HG03378 (cell line): ENCODE data around the gene FHAD1.

Experiments used
- ATAC-seq: cut with Tn5 transposase; IDR thresholded peaks from one replicate; pipeline ENCODE4 v1.9.1; 2021; ENCODE audit warnings: mild to moderate bottlenecking, moderate library complexity; ENCODE audit not compliant: unreplicated experiment

The FHAD1 gene

DNA sequence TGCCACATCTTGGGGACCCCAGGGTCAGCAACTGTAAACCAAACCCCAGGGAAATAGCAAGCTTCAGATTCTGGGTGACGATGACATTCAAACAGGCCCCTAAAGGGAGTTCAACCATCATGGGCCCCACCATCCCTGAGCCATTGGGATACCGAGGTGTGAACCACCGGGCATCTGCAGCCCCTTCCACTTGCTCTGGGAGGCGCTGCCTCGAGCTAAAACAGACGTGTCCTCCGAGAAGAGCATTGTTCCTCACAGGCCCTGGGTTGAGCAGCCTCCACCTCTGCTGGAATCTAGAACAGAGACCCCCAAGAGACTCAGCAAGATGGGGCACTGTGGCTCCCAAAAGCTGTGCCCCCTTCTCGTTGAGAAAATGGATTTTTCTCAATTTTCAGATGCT is 143.6 kb downstream of the FHAD1 start:
- ATAC-seq, result no peak

DNA sequence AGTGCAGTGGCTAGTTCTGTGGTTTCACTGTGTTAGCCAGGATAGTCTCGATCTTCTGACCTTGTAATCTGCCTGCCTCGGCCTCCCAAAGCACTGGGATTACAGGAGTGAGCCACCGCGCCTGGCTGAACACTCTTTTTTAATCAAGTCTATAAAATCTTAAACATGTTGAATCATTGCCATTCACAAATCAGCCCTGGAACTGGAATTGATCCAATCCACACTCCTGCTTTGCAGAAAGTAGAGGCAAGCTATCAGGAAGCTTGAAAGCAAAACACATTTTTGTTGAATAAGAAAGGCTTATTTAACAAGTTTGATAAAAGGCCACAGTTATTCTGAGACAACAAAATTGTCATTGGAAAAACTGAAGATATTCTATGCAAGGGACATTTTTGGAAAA is 144.3 kb downstream of the FHAD1 start:
- ATAC-seq, result no peak

DNA sequence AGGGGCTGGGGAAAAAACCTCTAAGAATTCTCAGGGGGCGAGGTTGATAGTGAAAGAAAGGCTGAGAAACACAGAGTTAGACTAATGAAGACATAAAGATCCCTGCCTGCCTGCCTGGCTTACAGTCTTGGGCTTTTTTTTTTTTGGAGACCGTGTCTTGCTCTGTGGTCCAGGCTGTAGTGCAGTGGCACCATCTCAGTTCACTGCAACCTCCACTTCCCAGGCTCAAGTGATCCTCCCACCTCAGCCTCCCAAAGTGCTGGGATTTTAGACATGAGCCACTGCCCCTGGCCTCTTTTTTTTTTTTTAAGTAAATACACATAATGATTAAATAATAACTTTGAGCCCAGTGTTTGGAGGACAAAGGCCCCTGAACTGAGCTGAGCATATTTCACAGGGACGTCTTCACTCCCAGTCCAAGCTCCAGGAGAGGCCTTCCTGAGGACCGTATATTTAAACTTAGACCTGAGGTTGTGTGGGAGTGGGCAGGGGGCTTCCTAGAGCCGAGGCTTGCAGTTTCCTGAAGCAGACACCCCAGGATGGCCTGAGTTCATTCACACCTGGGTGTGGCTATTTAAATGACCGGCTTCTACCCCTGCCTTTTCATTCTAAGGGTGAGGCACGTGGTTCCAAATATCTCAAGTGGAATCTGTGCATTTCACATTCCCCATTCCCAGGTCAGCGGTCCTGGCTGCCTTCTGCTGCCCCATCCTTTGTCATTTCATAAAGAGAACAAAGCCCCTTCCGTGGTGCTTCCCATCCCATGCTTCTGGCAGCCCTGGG is 146.6 kb downstream of the FHAD1 start:
- no peak for ATAC-seq

DNA sequence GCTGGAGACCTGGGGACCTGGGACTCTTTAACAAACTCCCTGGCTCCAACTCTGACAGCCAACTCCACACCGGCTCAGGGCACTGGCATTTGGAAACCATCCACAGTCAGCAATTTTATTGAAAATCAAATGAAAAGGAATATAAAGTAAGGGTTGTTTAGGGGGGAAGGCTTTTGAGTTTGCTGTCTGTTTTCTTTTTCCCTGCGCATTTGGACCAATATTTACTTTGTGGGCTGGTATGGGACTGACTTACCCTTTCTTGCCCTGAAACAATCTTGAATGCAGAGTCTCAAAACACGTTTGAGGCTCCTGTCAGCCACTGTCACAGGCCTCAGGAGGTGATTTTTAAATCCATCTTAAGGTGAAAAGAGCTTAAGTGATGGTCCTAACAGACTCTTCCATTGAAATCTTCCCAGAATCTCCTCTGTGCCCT is 147.3 kb downstream of the FHAD1 start:
- no peak for ATAC-seq

DNA sequence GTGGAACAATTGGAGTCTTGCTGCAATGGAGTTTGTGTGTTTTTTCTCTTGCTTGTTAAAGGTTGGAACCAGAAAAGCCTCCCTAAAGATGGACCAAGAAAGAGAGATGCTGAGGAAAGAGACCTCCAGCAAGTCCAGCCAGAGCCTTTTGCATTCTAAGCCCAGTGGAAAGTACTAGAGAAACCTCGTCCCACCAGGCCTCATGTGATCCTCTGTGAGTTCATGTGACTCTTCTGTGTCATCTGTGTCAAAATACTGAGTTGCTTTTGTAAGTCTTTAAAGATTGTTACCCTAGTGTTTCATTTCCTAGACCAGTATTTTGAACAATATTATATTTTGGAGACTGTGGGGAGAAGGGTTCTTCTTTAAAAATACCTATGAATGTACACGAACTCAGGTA is 150.2 kb downstream of the FHAD1 start:
- no peak for ATAC-seq

DNA sequence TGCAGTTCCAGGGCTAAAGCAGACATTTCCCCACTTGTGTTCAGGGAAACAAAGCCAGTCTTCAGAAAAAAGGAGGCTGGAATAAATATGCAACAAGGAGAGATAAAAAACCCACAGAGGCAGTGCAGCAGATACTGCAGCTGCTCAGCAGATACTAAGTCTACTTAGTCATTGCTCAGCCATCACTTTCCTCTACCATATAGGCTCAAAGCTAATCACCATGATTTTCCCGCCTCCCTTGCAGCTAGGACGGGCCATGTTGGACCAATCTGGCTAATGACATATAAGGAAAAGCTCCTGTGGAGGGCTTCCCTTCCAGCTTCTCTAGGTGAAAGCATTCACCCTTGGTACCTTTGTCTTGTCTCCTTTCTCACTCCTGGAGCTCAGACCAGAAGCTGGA is 152.7 kb downstream of the FHAD1 start:
- no peak for ATAC-seq

DNA sequence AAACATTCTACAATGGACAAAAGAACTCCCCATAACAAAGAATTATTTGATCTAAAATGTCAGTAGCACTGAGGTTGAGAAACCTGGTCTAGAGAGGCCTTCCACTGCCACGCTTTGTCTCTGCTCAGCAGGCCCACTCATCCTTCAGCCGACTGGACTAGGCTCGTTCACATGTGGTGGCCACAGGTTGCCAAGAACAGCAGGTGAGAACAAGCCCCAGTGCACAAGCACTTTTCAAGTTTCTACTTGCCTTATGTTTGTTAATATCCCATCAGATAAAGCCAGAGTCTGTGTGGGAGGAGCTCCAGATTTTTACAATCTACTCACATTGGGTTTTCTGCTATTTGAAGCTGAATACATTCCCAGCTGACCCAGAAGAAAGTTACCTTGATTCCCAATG is 153.6 kb downstream of the FHAD1 start:
- ATAC-seq, result no peak

DNA sequence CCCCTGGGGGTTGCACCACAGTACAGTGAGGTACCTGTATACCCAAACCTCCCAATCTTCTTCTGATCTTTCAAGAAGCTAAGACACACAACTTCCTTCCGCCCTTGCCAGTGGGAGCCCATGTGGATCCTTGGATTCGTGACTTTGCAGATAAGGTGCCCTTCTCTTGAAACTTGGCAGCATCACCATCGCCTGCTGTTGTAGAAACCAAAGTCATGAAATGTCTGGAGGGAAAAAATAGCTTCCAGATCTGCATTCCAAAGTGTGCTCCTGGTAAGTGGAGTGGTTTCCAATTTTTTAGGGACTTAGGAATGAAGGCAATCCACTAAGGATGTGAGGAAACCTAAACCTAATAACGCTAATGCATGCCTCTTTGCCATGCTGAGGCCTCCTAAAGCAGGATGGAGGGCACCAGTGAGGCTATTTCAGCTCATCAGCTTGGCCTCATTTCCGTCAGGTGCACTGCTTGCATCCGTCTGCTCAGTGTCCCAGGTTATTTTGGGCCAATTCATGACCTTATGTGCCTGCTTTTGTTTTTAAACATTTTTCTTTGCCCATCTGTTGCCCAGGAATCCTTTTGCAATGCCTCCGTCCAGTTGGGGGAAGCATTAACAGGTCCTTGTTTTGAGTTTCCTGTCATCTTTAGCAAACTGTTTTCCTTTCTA is 154.5 kb downstream of the FHAD1 start:
- no peak for ATAC-seq

DNA sequence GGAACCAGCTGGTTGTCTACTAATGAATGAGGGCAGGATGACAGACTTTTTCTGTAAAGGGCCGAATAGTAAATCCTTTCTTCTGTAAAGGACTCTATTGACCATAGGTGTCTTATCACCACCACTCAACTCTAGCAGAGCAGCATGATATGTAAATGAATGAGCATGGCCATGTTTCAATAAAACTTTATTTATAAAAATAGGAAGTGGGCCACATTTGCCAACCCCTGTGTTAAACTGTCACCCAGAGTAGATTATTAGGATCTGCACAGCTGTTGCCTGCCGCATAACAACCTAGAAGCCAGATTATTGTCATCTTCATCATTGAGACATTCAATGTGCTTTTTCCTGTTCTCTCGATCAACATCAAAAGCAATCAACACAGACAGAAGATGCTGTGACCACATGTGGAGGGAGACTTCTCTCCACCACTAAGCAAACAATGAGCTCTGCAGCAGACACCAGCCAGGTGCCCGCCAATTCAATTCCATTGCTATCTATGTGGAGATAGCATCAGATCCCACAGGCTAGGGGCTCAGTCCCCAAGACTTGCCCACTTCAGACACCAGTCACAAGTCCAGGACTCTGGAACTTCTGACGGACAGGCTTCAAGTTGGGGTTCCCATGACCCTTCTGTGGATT is 155.9 kb downstream of the FHAD1 start:
- ATAC-seq, result no peak

DNA sequence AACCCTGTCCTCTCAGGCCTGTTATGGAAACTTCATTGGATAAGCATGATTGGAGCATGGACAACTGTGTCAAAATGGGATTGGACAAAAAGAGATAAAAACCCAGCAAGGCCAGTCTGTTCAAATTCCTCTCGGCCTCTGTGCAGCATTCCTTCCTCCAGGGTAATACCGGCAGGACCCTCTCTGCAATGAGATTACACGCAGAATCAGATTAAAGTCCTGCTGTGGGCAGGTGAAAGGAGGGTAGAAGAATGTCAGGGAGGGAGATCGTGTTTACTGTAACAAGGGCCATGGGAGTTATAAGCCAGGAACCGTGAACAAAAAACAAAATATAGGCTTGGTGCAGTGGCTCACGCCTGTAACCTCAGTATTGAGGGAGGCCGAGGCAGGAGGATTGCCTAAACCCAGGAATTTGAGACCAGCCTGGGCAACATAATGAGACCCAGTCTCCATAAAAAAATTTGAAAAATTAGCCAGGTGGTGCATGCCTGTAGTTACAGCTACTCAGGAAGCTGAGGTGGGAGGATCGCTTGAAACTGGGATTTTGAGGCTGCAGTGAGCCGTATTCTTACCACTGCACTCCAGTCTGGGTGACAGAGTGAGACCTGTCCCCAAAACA is 157.0 kb downstream of the FHAD1 start:
- no peak for ATAC-seq

DNA sequence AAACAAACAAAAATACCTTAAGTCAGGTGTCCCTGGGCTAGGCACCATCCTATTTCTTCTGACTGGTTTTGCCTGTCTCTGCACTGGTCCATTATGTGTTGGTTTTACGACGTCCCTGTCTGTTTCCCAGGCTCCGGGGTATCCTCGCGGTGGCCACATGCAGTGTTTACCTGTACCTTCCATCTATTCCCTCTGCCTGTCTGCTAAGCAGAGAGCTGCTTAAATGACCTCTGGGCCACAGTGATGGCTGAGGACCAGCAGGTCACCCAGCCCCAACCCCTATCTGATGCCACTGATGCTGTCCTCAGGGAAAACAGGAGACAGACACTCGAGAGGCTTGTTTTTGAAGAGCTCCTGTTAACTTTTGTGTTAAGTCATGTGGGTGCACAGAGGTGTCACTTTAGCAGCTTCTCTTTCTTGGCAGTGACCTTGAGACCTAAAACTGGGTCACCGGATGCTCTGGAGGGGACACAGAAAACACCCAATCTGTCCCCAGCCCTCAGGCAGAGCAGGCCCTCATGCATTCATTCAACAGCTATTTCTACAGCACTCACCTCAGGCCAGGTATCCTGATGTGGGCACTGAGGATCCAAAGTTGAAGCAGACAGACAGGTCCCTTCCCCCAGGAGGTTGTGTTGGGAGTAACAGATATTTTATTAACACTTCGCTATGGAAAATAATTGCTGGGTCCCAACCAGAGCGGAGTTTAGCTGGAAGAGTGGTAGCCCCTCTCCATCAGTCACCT is 158.3 kb downstream of the FHAD1 start:
- no peak for ATAC-seq

DNA sequence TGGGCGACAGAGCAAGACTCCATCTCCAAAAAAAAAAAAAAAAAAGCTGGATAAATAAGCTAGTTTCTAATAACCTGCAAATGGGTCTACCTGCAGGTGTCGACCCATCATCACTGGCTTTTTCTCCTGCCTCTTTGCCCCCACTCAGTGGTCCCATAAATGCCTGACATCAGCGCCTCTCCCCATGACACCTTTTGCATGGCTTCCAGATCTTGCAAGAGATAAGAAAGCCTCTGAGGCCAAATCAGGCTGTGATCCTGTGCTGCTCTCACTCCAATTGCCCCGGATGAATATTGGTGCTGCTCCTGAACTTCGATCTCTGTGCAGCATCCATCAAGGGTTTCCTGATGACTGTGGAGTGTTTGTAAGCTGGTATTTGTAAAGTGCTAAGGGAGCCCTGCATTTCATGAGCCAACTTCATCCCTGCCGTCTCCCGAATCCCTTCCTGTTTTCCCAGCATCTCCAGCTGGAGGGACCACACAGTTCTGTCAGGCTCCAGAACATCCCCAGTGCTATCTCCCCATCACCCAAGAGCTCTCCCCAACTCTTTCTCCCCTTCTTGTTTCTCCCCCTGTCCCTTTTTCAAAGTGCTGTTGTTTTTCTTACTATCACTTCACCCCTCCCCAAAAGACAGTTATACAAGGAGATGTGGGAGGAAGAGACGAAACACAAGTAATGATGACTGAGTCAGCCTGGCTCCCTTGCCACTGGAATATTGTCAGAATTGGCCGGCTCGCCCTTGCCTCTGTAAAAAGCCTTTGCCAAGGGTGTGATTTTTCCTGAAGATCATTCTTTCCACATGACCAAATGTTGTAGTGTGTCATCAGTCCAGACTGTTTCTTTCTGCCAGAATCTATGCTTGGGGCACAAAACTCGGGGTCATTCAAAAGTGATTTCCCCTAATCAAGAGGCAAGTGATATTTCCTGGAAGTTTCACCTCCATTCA is 159.9 kb downstream of the FHAD1 start:
- no peak for ATAC-seq

DNA sequence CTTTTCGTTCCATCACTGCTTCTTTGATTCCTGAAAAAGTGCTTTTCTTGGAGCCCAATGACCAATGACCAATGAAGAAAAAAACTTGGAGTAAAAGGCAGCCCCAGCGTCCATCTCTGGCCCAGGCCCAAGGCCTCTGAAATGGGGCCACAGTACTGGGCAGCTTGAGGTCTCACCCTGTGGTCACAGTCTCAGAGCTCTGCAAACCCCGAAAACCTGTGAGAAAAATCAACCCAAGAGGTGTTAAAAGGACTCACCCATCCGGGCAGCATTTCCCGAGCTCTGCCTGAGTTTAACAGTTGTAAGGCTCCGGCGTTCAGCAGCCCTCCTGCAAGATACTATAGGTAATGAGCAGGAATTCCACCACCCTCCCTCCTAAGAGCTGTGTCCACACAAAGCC is 160.6 kb downstream of the FHAD1 start:
- no peak for ATAC-seq

DNA sequence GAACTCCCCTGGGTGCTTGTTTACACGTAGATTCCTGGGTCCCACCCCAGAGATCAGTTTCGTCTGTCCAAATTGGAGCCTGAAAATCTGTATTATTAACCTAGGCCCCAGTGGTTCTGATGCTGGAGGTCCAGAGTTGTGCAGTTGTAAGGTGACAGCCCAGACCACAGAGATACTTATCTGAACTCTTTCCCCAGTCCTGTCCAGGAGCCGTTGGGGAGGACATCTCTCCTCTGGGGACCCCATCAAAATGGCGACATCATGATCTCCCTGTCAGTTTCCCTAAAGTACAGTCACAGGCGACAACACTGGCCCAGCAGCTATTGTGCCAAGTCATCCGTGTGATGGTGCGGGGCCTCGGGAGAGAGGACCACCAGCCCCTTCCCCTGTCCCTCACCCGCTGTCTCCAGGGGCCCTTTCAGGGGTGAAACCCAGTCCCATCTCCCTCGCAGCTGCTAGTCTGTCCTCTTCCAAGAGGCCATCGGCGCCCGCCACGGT is 161.9 kb downstream of the FHAD1 start:
- no peak for ATAC-seq

DNA sequence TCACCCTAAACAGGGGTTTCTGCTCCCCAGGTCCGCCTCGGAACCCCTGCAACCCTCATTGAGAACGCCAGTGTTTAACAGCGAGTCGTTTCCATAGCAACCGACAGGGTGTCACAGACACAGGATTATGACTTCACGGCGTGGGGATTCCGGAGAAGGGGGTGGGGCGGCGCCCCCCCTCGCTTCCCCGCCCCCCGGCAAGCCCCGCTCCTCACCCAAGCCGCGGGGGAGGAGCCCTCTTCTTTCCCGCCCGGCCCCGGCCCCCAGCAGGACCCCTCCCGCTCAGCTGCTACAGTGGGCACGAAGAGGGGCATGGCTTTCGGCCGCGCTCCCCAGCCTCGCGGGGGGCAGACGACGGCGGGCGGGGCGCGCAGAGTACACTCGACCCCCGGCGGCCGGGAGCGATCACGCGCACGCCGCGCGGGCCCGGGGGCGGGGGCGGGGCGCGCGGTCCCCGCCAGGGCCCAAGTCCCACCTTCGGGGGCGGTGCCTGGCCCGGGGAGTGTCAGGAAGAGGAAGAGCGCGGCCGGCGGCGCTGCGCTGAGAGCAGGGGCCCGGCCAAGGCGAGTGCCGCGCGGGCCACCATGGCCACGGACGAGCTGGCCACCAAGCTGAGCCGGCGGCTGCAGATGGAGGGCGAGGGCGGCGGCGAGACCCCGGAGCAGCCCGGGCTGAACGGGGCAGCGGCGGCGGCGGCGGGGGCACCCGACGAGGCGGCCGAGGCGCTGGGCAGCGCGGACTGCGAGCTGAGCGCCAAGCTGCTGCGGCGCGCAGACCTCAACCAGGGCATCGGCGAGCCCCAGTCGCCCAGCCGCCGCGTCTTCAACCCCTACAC is 162.6 kb downstream of the FHAD1 start, which contains the start of gene EFHD2:
TSS of gene EFHD2 (plus strand) at position 501 of the 835 bp plus-strand sequence. CDS start at position 585, 84 bp downstream.
- ATAC-seq, result peak; percentile 52

DNA sequence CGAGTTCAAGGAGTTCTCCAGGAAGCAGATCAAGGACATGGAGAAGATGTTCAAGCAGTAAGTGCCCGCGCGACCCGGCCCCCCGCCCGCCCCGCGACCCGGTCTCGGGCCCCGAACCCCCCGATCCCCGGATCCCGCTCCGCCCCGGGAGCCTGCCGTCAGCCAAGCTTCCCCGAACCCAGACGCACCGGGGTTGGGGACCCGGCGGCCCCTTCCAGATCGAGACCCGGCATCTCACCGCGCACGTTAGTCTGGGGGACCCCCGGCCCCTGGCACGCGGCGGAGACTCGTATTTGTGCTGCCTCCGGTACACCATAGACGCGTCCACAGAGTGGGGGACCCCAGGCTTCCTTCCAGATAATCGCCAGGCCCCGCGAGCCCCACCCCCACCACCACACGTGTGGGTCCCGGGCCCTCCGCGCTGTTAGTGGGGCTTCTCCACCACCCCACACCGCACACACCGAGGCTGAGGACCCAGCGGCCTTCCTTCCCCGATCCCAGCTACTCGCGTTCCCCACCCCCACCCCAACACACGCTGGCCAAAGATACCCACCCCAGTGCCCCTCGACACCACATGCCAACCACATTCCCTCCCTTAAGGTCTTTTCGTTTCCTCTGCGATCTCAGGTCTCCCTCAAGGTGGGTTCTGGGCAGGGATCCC is 163.3 kb downstream of the FHAD1 start:
- no peak for ATAC-seq

DNA sequence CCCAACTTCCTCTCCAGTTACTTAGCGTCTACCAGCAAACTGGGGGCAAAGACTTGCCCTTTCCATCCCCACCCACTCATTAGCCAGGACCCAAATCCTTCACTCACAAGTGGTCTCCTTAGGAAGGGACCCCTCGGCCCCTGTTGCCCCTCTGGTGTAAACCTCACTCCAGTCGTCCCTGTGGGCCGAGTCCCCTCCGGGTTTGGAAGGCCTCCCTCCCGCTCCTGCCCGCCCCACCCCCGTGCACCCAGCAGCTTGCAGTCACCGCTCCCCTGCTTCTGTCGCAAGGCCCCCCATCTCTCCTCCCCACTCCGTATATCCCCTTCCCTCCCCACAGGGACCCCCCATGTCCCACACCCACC is 163.8 kb downstream of the FHAD1 start:
- no peak for ATAC-seq

DNA sequence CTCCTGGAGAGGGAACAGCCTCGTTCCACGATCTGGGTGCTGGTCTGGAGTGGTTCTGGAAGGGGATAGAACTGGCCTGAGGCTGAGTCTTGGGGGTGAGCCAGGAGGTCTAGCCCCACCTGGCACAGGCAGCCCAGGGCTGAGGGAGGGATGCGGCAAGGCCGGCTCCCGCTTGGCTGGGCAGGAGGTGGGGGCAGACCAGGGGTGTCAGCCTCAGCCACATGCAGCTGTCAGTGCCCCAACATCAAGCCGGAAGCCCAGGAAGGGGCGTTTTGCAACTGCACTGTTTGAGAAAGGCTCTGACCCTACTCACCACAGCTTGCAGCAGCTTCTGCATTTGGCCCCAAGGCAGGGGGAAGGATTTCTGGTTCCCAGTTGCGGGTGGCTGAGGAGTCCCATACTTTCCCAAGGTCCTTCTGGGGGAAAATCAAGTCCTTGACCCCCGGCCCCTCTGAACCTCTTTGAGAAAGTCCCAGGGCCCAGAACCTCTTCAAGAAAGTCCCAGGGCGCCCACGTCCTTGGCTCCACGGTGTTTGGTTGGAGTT is 164.6 kb downstream of the FHAD1 start:
- ATAC-seq, result peak; percentile 47
